IPS DF 19.7 (cell line): ENCODE data around the gene TBC1D1.

ENCODE experiments used
- DNase-seq: peaks from one replicate; pipeline ENCODE4 v3.0.0-alpha.2; 2013; ENCODE audit warnings: low read depth, low spot score

The TBC1D1 gene

GRCh38 chr4:38123555-38123954 is 232.7 kb downstream of the TBC1D1 start:
- no peak for DNase-seq

- DNase-seq = no peak
Measured at GRCh38 chr4:38124961-38125360, 234.1 kb downstream of the TBC1D1 start.

DNA sequence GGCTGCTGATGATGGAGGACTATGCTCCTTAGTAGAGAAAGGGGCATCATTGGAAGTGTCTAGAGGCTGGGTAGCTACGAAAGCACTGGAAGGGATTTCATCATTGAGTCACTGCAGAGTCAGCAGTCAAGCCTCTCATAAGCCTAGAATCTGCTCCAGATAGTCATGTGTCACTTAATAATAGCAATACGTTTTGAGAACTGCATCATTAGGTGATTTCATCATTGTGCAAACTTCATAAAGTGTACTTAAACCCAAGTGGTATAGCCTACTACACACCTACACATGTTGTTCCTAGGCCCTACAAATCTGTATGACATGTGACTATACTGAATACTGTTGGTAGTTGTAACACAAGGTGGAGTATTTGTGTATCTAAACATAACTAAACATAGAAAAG is 234.9 kb downstream of the TBC1D1 start:
- DNase-seq = no peak

- peak; percentile 81 for DNase-seq
Measured at GRCh38 chr4:38128478-38129459, 237.9 kb downstream of the TBC1D1 start.

DNA sequence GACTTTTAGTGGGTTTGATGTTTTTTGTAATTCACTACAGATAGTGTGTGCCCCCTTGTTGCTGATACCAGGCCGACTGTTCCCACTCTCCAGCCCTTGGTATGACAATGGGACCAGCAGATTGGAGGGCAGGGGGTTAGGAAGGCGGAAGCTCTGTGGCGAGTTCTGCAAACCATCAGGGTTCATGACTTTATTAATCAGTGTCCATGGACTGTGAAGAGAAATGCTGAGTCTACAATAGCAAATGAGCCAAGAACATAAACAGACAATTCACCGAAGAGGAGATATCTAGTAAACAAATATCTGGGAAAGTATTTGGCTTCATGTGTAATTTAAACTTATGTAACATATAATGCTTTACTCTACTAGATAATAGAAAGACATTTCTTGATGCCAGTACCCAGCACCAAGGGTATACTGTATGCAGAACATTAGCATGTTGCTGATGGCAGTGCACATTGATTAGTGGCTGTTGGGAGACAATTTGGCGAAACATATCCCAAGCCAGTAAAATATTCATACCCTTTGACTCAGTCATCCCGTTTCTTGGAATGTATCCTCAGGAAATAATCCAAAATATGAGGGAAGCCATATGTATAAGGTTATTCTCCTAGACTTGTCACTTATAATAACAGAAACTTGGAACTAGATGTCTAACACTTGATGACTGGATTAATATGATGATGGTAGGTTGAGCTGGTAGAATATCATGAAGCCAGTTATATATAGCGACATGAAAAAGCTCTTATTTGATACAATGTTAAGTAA is 238.8 kb downstream of the TBC1D1 start:
- DNase-seq = no peak

DNA sequence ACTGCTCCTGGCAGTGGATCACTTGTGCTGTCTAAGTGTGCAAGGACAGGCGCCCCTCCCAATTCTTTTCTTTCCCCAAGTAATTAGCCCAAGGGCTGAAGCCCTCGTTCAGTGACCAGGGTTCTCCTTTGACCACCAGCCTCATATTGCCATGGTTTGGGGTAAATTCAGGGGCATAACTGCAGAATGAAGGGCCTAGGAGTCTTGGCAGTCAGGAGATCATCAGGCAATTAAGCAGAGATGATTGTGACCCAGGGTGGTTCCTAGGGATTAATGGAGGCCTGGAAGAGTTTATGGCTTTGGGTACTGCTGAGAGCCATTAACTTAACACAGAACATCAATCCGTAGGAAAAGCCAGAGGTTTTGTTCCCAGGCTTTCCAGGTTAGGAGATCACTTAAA is 240.0 kb downstream of the TBC1D1 start:
- DNase-seq = no peak

DNA sequence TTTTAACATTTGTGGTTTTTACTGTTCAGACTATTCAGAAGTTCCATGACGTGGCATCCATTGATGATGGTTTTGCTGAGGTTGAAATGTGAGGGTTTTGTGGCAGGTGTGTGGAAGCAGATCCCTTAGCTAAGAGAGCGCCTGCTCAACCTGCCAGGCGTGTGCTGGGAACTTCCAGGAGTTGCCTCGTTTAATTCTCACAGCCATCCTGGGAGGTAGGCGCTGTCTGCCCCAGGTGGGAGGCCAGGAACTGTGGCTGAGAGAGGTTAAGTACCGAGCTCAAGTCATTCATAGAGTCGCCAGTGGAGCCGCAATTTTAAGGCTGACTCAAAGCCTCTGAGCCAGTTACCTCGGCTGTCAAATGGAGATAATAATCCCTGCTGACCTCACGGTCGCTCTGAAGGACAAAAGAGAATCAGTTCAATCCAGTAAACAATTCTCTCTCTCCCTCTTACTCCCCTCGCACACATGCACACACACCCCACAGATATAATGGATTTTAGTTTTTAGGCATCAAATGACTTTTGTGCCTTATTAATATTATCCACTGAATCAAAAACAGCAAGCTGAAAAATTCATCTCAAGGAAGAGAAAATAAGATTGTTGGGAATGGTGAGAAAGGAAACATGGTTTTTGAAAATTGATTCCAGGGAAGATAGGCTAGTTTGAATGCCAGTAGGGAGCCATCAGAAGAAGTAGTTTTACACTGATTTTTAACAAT is 240.6 kb downstream of the TBC1D1 start:
- no peak for DNase-seq

DNA sequence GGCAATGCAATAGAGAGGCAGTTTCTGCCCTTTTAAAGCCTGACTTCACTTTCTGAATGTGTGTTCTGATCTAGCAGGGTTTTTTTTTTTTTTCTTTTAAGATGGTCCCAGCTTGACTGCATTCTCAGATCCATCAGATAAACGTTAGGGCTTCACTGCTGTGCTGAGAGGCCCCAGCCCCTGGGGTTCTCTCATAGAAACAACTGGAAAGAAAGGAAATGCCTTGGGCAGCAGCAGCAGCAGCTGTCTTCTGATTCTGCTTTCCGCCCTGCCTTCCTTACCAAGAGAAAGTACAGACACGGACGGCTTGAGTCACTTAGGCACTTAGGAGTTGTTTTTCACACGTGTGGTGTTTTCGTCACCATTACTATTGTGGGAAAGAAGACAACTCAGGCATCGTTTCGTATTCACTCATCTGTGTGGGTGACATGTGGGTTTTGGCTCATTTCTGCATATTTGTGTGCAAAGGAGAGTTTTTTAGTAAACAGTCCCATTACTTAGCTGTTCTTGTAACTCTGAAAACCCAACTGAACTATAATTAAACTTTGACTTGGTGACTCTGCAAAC is 241.3 kb downstream of the TBC1D1 start:
- DNase-seq = no peak

DNA sequence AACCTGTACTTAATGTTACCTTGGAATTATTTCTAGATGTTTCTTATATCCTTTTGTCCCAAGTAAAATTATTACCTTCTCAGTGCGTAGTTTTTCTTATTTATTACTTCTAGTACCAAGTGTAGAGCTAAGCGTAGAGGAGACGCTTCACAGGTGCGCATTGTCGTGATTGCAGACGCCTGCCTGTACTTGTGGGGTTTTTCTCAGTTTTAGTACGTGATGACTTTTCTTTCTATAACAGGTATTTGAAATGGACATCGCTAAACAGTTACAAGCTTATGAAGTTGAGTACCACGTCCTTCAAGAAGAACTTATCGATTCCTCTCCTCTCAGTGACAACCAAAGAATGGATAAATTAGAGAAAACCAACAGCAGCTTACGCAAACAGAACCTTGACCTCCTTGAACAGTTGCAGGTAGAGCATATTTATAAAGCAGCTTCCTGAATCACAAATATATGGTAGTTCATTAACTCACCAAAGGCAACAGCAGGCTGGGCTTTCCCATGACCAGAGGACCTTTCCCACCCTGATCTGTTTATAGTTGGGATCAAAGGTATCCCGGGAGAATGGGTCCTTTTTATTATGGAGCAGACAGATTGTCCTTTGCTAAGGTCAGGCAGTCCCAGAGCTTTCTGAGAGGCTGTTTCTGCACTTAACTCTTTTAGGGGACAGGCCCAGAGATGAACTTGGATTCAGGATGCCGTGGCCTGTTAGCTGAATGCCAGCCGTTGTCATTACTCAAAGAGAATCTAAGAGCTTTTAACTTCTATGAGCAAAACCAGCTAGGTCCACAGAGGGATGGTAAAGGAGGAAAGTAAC is 242.2 kb downstream of the TBC1D1 start:
- DNase-seq = no peak

GRCh38 chr4:38133711-38134480 is 243.0 kb downstream of the TBC1D1 start:
- DNase-seq = no peak

DNA sequence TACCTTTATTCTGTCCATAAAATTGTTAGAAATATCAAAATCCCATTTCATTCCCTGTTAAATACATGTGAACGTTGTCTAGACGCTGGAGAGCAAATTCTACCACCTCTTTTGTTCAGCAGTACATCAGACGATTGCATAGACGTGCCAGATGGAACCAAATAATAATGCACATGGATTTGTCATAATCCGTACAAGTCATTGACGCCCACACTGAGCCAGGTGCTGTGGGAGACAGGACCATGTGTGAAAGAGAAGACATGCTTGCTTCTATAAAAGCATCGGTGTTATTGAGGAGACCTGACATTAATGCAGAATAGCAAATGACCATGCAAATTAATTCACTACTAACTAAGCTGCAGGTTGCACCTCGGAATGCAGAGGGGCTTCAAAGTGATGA is 244.3 kb downstream of the TBC1D1 start:
- no peak for DNase-seq

GRCh38 chr4:38136604-38137003 is 245.7 kb downstream of the TBC1D1 start:
- no peak for DNase-seq

GRCh38 chr4:38137080-38137479 is 246.2 kb downstream of the TBC1D1 start:
- no peak for DNase-seq

- DNase-seq = no peak
Measured at GRCh38 chr4:38138363-38138762, 247.5 kb downstream of the TBC1D1 start.

- no peak for DNase-seq
Measured at GRCh38 chr4:38139187-38139586, 248.3 kb downstream of the TBC1D1 start.

DNA sequence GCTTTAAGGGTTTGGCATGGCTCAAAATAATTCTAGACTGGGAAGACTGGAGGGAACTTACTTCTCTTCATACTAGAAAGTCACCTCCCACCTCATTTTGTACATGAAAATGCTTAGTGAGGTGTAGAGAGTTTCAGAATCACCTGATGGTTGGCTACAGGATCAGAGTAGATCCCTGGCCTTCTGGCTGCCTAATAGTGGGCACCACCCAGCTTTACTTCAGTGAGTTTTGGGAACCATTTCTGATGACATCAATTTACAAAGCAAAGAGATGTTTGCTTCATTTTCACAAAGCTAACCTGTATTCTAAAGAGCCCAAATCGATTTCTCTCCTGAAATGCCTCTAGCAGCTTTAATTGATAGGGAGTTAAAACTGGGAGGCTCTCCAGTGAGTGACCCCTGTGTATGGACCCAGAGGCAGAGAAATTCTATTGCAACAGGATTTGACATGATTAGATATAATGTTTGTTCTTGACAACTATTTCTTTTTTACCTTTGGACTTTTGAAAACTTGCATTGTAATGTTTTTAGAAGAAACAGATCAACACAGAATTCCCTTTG is 249.8 kb downstream of the TBC1D1 start:
- DNase-seq = no peak

DNA sequence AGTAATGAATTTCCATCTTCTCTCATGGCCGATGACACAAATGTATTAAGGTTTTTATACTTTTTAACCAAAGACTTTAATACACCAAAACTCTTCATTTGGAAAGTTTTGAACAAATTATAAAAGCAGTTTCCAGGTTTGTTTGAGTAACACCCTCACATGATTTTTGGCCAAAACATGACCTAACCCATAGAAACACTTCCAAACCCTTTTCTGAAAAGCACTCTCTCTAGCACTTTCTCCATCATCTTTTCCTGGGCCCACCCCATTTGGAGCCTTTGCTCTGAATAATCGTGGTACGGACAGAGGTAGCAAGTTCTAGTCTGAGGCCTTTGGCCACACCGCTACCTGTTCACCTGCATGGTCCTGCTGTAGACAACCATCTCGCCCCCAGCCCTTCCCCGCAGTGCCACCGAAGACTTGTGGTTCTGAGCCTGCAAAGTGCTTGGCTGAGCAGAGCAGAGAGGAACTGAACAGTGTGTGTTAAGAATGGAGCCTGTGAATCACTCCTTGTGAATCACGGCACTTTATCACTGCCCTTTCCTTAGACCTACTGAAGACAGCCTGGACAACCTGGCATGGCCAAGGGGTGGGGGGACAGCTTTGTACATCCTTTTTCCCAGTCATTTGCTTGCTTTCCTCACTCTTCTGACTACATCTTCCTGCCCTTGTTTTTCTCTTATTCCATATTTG is 251.1 kb downstream of the TBC1D1 start:
- DNase-seq = no peak

- DNase-seq = no peak
Measured at GRCh38 chr4:38144031-38144430, 253.1 kb downstream of the TBC1D1 start.

- DNase-seq = no peak
Measured at GRCh38 chr4:38145033-38145678, 254.3 kb downstream of the TBC1D1 start.
